ENCODE measurements around the gene COMT.
"Not testable (repeated sequence)": the region's sequence is repeated elsewhere in the genome, so short reads cannot be mapped to it uniquely, and the experiment has no call there.

Gene COMT

GRCh38 chr22:19909350-19910179 is 32.0 kb upstream of the COMT start:
- peak; percentile 87 for DNase-seq

DNA sequence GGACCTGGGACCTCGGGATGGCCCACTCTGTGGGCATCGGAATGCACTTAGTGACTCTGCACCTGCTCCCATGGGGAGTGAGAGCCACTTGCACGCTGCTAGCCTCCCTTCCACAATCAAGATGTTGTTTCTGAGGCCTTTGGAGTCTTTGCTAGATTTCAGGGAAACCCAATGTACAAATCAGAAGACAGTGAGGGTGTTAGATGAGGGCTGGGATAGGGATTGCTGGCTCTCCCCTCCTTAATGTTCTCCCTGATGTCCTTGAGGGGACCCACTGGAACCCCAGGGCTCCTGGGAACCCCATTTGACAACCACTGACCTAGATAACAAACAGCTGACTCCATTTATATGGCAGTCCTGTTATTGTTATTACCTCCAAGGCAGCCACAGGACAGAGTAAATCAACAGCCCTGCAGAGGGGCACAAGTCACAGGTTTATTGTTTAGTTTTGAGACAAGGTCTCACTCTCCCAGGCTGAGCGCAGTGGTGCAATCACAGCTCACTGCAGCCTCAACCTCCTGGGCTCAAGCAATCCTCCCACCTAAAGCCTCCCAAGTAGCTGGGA is 31.3 kb upstream of the COMT start:
- DNase-seq = no peak

- DNase-seq = no peak
Observed at GRCh38 chr22:19911540-19912270, 29.9 kb upstream of the COMT start.

DNA sequence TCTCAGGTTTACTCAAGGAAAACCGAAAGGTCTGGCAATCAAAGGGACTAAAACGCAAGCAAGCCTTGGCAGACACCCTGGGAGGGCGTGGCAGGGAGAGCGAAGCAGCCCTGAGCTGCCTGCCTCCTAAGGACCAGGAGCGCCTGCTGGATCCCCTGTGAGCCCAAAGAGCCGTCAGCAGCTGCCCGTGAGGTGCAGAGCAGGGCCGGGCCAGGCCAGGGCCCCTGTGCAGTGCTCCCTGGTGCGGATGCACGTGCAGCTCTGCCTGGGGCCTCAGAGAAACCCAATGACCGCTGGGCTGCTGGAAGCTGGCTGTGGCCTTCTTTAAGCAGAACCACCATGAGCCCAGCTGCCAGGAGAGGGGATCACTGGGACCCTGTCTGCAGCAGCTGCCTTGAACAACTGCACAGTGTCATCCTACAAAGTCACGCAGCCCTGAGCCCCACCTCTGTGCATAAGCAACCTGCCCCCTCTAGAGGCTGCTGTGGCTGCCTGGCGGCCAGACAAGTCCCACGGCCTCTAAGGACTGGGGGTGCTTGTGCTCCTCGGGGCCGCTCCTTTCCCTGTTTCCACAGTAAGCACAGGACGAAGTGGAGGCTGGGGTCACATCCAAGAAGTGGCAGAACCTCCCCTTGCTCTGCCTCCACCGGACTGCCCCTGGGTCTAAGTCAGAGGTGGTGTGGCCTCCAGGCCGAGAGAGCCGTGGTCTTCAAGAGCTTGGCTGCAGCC is 29.1 kb upstream of the COMT start:
- no peak for DNase-seq

DNA sequence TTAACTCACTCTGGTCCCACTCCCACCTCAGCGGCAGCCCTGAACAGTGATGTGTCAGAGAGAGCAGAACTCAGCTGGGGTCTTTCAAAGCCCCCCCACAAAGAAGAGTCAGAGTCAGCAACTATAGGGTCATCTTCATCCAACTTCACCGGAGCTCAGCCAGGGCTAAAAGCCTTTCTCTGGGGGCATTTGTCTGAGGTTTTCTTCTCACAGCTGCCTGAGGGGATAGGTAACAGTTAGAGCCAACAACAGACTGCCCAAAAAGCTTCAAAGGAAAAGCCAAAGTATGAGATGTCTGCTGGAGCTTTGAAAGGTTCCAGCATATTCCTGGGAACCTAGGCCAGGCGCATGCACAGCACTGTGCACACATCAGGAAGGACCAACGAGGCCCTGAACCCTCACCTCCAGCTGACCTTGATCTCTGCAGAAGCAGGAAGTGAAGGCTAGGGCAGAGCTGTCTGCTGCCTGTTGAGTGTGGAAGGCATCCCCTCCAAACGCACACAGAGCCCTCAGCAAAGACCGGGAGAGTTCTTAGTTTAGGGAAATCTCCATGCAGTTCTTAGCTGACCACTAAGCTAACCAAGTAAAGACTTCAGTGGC is 28.1 kb upstream of the COMT start:
- DNase-seq = no peak

GRCh38 chr22:19914201-19914943 is 27.2 kb upstream of the COMT start:
- no peak for DNase-seq

- no peak for DNase-seq
Observed at GRCh38 chr22:19915287-19915954, 26.2 kb upstream of the COMT start.

DNA sequence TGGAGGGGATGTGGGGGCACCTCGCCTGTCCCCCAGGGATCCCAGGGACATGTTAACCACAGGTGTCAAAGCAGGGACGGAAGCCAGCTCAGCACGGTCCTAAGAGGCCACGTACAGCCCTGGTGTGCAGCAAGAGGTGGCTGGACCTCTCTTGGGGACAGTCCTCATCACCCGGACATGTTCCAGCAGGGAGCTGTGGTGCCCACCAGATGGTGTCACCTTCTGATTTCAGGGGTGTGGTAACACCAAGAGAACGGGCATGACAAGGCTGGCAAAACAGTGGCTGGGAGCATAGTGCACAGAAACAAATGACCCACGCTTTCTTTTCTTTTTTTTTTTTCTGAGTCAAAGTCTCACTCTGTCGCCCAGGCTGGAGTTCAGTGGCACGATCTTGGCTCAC is 25.6 kb upstream of the COMT start:
- DNase-seq = no peak

DNA sequence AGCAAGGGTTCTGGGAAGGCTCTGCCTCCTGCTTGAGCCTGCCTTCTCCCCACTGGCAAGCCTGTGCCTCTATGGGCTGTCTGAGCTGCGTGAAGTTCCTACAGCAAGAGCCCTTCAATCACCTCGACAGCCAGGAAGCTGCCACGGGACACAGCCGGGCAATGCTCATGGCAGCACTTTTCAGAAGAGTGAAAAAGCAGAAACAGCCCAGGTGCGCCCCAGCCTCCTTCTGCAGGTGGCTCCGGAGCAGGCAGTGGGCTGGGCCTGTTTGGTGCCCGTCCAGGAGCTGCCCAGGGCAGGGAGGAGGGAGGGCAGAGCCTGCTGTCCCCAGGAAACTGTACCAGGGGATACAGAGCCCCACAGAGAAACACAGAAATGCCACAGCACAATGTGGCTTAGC is 24.6 kb upstream of the COMT start:
- no peak for DNase-seq

DNA sequence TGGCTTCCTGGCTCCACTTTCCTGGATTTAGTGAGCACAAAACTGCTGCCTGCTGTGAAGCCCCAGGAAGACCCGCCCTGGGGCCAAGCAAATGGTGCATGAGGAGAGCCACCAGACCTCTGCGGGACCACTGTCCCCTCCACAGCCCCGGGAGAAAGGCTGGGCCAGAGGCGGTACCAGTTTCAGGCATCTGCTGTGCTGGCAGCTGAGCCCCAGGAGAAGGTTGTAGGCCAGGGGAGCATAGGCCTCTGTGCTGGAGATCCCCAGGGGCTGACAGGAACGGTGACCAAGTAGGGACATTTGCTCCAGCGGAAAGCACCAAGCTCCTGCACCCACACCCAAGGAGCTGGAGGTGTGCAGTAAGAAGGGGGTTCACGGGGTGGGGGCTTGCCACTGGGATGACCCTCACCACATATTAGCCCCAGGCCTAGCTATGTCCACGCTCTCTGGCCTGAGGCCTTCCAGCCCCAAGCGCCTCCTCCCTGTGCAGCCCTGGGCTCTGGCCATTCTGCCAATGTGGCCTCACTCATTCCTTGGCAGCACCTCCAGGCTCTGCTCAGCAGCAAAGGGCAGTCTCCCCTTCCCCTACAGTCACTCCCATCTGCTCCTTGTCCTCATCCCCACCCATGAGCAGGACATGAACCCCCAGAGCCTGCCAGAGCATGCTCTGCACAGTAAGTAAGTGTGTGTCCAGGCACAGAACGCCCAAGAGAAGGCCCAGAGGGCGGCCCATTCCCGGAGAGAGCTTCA is 24.0 kb upstream of the COMT start:
- DNase-seq = no peak

DNA sequence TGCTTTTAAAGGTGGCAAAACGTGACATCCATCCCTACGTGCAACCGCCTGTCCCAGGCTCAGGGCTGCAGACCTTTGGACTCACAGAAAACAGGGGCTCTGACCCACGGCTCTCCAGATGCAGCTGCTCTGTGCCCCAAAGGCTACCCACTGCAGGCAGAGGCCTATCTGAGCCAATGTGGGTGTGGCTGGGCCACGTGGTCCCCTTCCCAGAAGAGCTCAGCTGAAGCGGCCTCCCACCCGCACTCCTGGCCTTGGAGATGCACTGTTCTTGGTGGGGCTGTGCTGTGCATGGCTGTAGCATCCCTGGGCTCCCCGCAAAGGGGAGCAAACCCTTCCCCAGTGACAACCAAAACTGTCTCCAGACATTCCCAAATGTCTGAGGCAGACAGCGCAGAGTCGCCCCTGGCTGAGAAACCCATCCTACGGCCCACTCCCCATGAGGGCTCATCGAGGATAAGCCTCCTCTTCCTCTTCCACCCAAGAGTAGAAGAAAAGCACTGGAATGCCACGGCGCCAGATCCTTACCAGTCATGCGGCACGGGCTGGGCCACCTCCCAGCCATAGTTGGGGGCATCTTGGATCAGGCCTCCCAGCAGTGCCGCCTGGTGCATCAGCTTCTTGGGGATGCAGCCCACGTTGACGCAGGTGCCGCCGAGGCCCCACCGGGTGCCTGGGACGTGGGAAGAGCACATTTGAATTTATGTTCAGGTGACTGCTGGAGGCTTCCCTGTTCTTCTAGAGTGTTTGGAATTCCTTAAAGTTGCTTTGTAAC is 23.1 kb upstream of the COMT start:
- no peak for DNase-seq

DNA sequence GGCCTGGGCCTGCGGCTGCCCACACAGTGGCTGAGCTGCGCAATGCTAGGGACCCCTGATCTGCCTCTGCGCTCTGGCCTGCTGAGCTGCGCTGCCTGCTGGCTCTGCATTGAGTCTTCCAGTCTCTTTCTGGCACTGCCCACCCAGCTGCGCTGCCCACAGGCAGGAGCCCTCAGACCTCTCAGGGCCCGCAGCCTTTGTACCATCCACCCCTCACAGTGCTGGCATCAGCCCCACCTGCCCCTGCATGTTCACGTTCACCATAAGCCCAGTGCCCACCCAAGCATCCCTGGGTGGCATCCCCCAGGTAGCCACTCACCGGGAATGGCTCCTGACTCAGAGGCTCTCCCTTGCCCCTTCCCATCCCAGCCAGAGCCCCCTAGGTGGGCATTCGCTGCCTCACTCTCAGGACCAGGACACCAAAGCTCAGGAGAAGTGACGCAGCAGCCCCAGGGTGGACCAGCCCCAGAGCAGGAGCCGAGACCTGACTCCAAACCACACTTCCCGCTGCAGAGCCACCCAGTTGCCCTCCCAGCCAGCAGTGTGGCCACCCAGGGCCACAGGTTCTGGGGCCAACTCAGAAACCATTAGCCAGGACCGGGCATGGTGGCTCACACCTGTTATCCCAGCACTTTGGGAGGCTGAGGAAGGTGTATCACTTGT is 21.7 kb upstream of the COMT start:
- DNase-seq = no peak

GRCh38 chr22:19921544-19922081 is 20.0 kb upstream of the COMT start:
- DNase-seq = no peak

DNA sequence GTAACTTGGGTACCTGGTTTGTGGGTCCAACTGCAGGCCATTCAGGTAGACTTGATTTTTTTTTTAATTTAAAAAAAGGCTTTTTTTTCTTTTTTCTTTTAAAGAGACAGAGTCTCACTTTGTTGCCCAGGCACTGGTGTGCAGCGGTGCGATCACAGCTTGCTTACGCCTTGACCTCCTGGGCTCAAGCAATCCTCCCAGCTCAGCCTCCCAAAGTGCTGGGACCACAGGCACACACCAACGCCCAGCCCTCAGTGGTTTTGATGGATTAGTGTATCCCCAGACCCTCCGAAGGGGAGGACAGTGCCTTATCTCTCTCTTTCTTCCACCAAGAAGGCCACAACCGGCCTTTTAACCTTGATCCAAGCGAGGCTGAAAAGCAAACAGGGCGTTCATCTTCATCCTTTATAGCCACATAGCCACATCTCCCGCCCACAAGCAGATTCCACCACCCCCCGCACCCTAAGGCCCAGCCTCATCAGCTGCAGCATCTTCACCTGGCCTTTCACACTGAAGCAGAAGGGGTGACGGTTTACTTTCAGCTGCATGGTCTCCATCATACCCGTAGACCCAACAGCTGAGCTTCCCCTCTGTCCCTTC is 17.6 kb upstream of the COMT start:
- no peak for DNase-seq

GRCh38 chr22:19926028-19926427 is 15.5 kb upstream of the COMT start:
- DNase-seq = not testable (repeated sequence)

GRCh38 chr22:19927696-19928095 is 13.9 kb upstream of the COMT start:
- no peak for DNase-seq

GRCh38 chr22:19928207-19928606 is 13.4 kb upstream of the COMT start:
- DNase-seq = no peak

Data from stimulated activated CD4-positive, alpha-beta T cell treated with anti-CD3 and anti-CD28 coated beads, Interleukin-4, amount 100 ng/mL, for 24 hours (primary cell).